Spleen (tissue), 11 donors: ENCODE measurements around the gene SSH2. TPM values are rescaled to one million over a fixed set of nuclear protein-coding genes. Genes with fewer than 3 reads are reported as not detected.

Source experiments
- DNase-seq: peaks from one replicate; pipeline ENCODE4 v3.0.0-alpha.2; 2020
- H3K27ac ChIP-seq, 8 donors: fragments of 200-600 bp; sonication (generic) in 7 of 8; 1 replicate in 4 of 8; 2 replicates in 4 of 8; pipeline versions ENCODE4 v1.5.0 to v1.8.0; 2016 to 2021; ENCODE audit warnings: inconsistent platforms in 4 of 8, mild to moderate bottlenecking in 4 of 8, moderate library complexity in 1 of 8
- H3K27me3 ChIP-seq, 7 donors: fragments of 200-600 bp; sonication (generic) in 6 of 7; replicated peaks in 1 of 7; 1 replicate in 4 of 7; 2 replicates in 3 of 7; pipeline versions ENCODE4 v1.5.0 to v1.8.0; 2016 to 2021; ENCODE audit warnings: inconsistent platforms in 3 of 7, mild to moderate bottlenecking in 1 of 7
- H3K36me3 ChIP-seq, 6 donors: fragments of 200-600 bp; sonication (generic) in 5 of 6; 1 replicate in 4 of 6; 2 replicates in 2 of 6; pipeline versions ENCODE4 v1.5.0 to v1.8.0; 2016 to 2021; ENCODE audit warnings: inconsistent platforms in 2 of 6
- H3K4me1 ChIP-seq, 6 donors: fragments of 200-600 bp; sonication (generic) in 5 of 6; 1 replicate in 3 of 6; 2 replicates in 3 of 6; pipeline versions ENCODE4 v1.5.0 to v1.8.0; 2016 to 2021; ENCODE audit warnings: inconsistent platforms in 3 of 6
- H3K4me3 ChIP-seq, 8 donors: fragments of 200-600 bp; sonication (generic) in 7 of 8; 1 replicate in 4 of 8; 2 replicates in 4 of 8; pipeline versions ENCODE4 v1.5.0 to v1.8.0; 2016 to 2021; ENCODE audit warnings: inconsistent platforms in 4 of 8, mild to moderate bottlenecking in 4 of 8, moderate library complexity in 2 of 8
- H3K9me3 ChIP-seq, 8 donors: fragments of 200-600 bp; sonication (generic) in 7 of 8; 1 replicate in 4 of 8; 2 replicates in 4 of 8; pipeline versions ENCODE4 v1.5.0 to v1.8.0; 2016 to 2021; ENCODE audit warnings: inconsistent platforms in 4 of 8
- CTCF ChIP-seq, 11 experiments: fragments of 200-600 bp in 7 of 11; fragments of 450-650 bp in 4 of 11; sonication (generic) in 4 of 11; IDR thresholded peaks in 8 of 11; conservative IDR thresholded peaks in 3 of 11; 1 replicate in 7 of 11; 2 replicates in 4 of 11; pipeline versions ENCODE4 v1.4.0 to v1.8.0; 2016 to 2021; ENCODE audit warnings: antibody characterized with exemption in 11 of 11, inconsistent platforms in 4 of 11, mild to moderate bottlenecking in 1 of 11
- POLR2A ChIP-seq, 3 donors: fragments of 450-650 bp; IDR thresholded peaks; one replicate each; pipeline ENCODE4 v1.5.1; 2017; ENCODE audit warnings: antibody characterized with exemption in 3 of 3, mild to moderate bottlenecking in 1 of 3
- POLR2AphosphoS5 ChIP-seq, 3 donors: sonication (generic); formaldehyde crosslinking; IDR thresholded peaks; one replicate each; pipeline ENCODE4 v1.5.1; 2017; ENCODE audit warnings: antibody characterized with exemption in 3 of 3
- WGBS, 5 donors: extraction: QIAGEN DNeasy Blood & Tissue Kit in 3 of 5; methylation state at CpG; one replicate each; pipeline versions ENCODE4 v1.1.5 to v1.1.7; 2013 to 2018; 5-methylcytosine and 5-hydroxymethylcytosine counted together
- intact Hi-C: fragments of 100-400 bp; cut with DNase I; formaldehyde crosslinking; loops from one replicate; pipeline ENCODE4 v1.15.0; 2023; ENCODE audit warnings: low total_unique reads
- polyA plus RNA-seq, 3 donors: library from polyadenylated mRNA; stranded (reverse); fragments of 200-250 nt; gene quantifications; one replicate each; pipeline ENCODE4 v1.2.1, GENCODE V29; 2013
- total RNA-seq, 7 donors: library from RNA; depleted of rRNA in 3 of 7; stranded (reverse); fragments of >200 nt in 3 of 7; fragmentation: NEBNext Ultra II Directional in 4 of 7; extraction: Animal tissue kit (Norgen Biotek cat#: 25700) in 4 of 7; gene quantifications; one replicate each; pipeline versions ENCODE4 v1.1.0 to v1.2.1, GENCODE V29; 2016 to 2021
- donor health status: healthy with polysubstance abuse.
- donor health status: DM: no; HTN: no; CAD: no; lungs with moderate emphysema.
- donor health status: DM: no; HTN: no; CAD: no.
- donor health status: Bipolar disorder and iron deficiency.
- donor health status: healthy.
- donor health status: DM: no; HTN: no; CAD: no.
- donor health status: DM: yes; HTN: yes; CAD: no.

SSH2 gene
- total and polyA plus RNA-seq, 10 donors = 15.9 to 182 (median 113) TPM

GRCh38 chr17:29628644-29629043, 301.4 kb downstream of the SSH2 start:
- Histone ChIP-seq H3K27me3 (no peaks in the 10 kb centered on the region), H3K27ac (no peak overlapping the region), H3K4me3 (no peak overlapping the region), H3K4me1 (peaks cover 0 to 1% (median 0%) of the 10 kb centered on the region in 6 donors), H3K36me3 (peaks cover 4 to 87% (median 41%) of the 10 kb centered on the region in 6 donors), H3K9me3 (no peaks in the 10 kb centered on the region)
- WGBS, 5 donors = 81 to 96% (median 91%) methylated on average over 2 of the region's 2 CpGs
- TF ChIP-seq CTCF (IDR thresholded peaks at IDR 0.05 in 8 of 11, conservative IDR thresholded peaks at IDR 0.05 in 3 of 11) (no peak), POLR2A (IDR thresholded peaks at IDR 0.05) (no peak), POLR2AphosphoS5 (IDR thresholded peaks at IDR 0.05) (no peak)
- intact Hi-C loops = no loop called here
- no peak for DNase-seq

- Histone ChIP-seq H3K4me1 (peaks cover 0 to 8% (median 5%) of the 10 kb centered on the region in 6 donors), H3K9me3 (no peaks in the 10 kb centered on the region), H3K27me3 (peaks cover 0 to 1% (median 0%) of the 10 kb centered on the region in 7 donors), H3K4me3 (no peak overlapping the region), H3K27ac (no peak overlapping the region), H3K36me3 (peaks cover 4 to 80% (median 37%) of the 10 kb centered on the region in 6 donors)
- intact Hi-C loops = no loop called here
- DNase-seq = no peak
- no peak for TF ChIP-seq POLR2A (IDR thresholded peaks at IDR 0.05)
- no peak for TF ChIP-seq POLR2AphosphoS5 (IDR thresholded peaks at IDR 0.05)
- no peak for TF ChIP-seq CTCF (IDR thresholded peaks at IDR 0.05 in 8 of 11, conservative IDR thresholded peaks at IDR 0.05 in 3 of 11)
- WGBS, 5 donors = 93 to 100% (median 97%) methylated on average over 1 of the region's 1 CpG
Observed at GRCh38 chr17:29627951-29628350, 302.1 kb downstream of the SSH2 start.

GRCh38 chr17:29625037-29625750, 304.8 kb downstream of the SSH2 start:
- Histone ChIP-seq H3K4me3 (no peak overlapping the region), H3K9me3 (no peaks in the 10 kb centered on the region), H3K27me3 (peaks cover 0 to 11% (median 0%) of the 10 kb centered on the region in 7 donors), H3K4me1 (peaks cover 4 to 27% (median 19%) of the 10 kb centered on the region in 6 donors), H3K36me3 (peaks cover 0 to 53% (median 10%) of the 10 kb centered on the region in 6 donors), H3K27ac (peak overlapping the region in 1 of 8 donors; percentile 1)
- TF ChIP-seq CTCF (IDR thresholded peaks at IDR 0.05 in 8 of 11, conservative IDR thresholded peaks at IDR 0.05 in 3 of 11) (no peak), POLR2A (IDR thresholded peaks at IDR 0.05) (no peak), POLR2AphosphoS5 (IDR thresholded peaks at IDR 0.05) (peak in 2 of 3 donors; percentile 53 to 63)
- 84 to 90% (median 88%) methylated on average over 8 of the region's 8 CpGs for WGBS, 5 donors
- DNase-seq = no peak
- intact Hi-C loops = no loop called here

GRCh38 chr17:29624586-29624985, 305.4 kb downstream of the SSH2 start:
- TF ChIP-seq POLR2AphosphoS5 (IDR thresholded peaks at IDR 0.05) = no peak
- TF ChIP-seq CTCF (IDR thresholded peaks at IDR 0.05 in 8 of 11, conservative IDR thresholded peaks at IDR 0.05 in 3 of 11) = no peak
- TF ChIP-seq POLR2A (IDR thresholded peaks at IDR 0.05) = no peak
- Histone ChIP-seq H3K36me3 (peaks cover 0 to 47% (median 7%) of the 10 kb centered on the region in 6 donors), H3K27ac (peak overlapping the region in 1 of 8 donors; percentile 1), H3K27me3 (peaks cover 0 to 12% (median 0%) of the 10 kb centered on the region in 7 donors), H3K4me3 (no peak overlapping the region), H3K9me3 (no peaks in the 10 kb centered on the region), H3K4me1 (peaks cover 4 to 27% (median 19%) of the 10 kb centered on the region in 6 donors)
- 71 to 82% (median 79%) methylated on average over 4 of the region's 4 CpGs for WGBS, 5 donors
- DNase-seq = no peak
- intact Hi-C loops = no loop called here
